ENCODE results near the gene BEX4. TPM values are rescaled to one million over a fixed set of nuclear protein-coding genes. Genes with fewer than 3 reads are reported as not detected.

Gene BEX4
- total and polyA plus RNA-seq, 10 of the 15 experiments (the other 5 are each of a cell fraction or from before 2014, with no cell fraction given): 0.76 to 3.3 (median 2.2) TPM

Other genes starting within 250 kb of the BEX4 start
Only the 7 nearest of the 8 such genes appear.
- gene BEX1, start 150.9 kb upstream of the BEX4 start, total RNA-seq (2014; rRNA removed): not detected in 2 replicates
- not detected in 2 replicates for gene BEX1, start 150.9 kb upstream of the BEX4 start, total RNA-seq (2014; rRNA removed; fragmentation: Illumina TruSeq; extraction: Trizol)
- not detected in 2 replicates for gene BEX1, start 150.9 kb upstream of the BEX4 start, total RNA-seq (2021)
- 3.8 and 4.8 TPM in 2 replicates for gene BEX1, start 150.9 kb upstream of the BEX4 start, polyA plus RNA-seq (2011; rRNA removed)
- gene BEX1, start 150.9 kb upstream of the BEX4 start, polyA plus RNA-seq (2014; fragmentation: Illumina TruSeq; extraction: Trizol): not detected in 2 replicates
- not detected for gene BEX1, start 150.9 kb upstream of the BEX4 start, polyA plus RNA-seq (2014; fragmentation: Nextera tagmentation; extraction: Ambion mirVana)
- gene BEX1, start 150.9 kb upstream of the BEX4 start, polyA plus RNA-seq (2014; rRNA removed): not detected in 2 replicates
- under 1 TPM in 1 of 2 experiments, not detected in 1; 0.19 TPM for gene BEX1, start 150.9 kb upstream of the BEX4 start, polyA plus RNA-seq (2016; fragmentation: Nextera tagmentation; extraction: Ambion mirVana)
- gene NXF3, start 122.0 kb upstream of the BEX4 start, total RNA-seq (2014; rRNA removed): not detected in 2 replicates
- gene NXF3, start 122.0 kb upstream of the BEX4 start, total RNA-seq (2014; rRNA removed; fragmentation: Illumina TruSeq; extraction: Trizol): not detected in 2 replicates
- gene NXF3, start 122.0 kb upstream of the BEX4 start, total RNA-seq (2021): not detected in 2 replicates
- gene NXF3, start 122.0 kb upstream of the BEX4 start, polyA plus RNA-seq (2011; rRNA removed): 7.5 and 8.0 TPM in 2 replicates
- gene NXF3, start 122.0 kb upstream of the BEX4 start, polyA plus RNA-seq (2014; fragmentation: Illumina TruSeq; extraction: Trizol): not detected in 2 replicates
- not detected for gene NXF3, start 122.0 kb upstream of the BEX4 start, polyA plus RNA-seq (2014; fragmentation: Nextera tagmentation; extraction: Ambion mirVana)
- not detected in 2 replicates for gene NXF3, start 122.0 kb upstream of the BEX4 start, polyA plus RNA-seq (2014; rRNA removed)
- under 1 TPM in 1 of 2 experiments, not detected in 1; 0.53 TPM for gene NXF3, start 122.0 kb upstream of the BEX4 start, polyA plus RNA-seq (2016; fragmentation: Nextera tagmentation; extraction: Ambion mirVana)
- gene TCEAL8, start 40.0 kb downstream of the BEX4 start, total RNA-seq (2014; rRNA removed): 33.7 and 52.5 TPM in 2 replicates
- gene TCEAL8, start 40.0 kb downstream of the BEX4 start, total RNA-seq (2014; rRNA removed; fragmentation: Illumina TruSeq; extraction: Trizol): 63.0 and 65.6 TPM in 2 replicates
- gene TCEAL8, start 40.0 kb downstream of the BEX4 start, total RNA-seq (2021): 27.6 and 28.4 TPM in 2 replicates
- 55.8 and 83.2 TPM in 2 replicates for gene TCEAL8, start 40.0 kb downstream of the BEX4 start, polyA plus RNA-seq (2011; rRNA removed)
- gene TCEAL8, start 40.0 kb downstream of the BEX4 start, polyA plus RNA-seq (2014; fragmentation: Illumina TruSeq; extraction: Trizol): 69.2 and 95.7 TPM in 2 replicates
- gene TCEAL8, start 40.0 kb downstream of the BEX4 start, polyA plus RNA-seq (2014; fragmentation: Nextera tagmentation; extraction: Ambion mirVana): 100 to 1,000 TPM in 1 of 2 experiments, 10 to 100 TPM in 1; 86.8 to 123 TPM
- 32.9 and 45.9 TPM in 2 replicates for gene TCEAL8, start 40.0 kb downstream of the BEX4 start, polyA plus RNA-seq (2014; rRNA removed)
- 10 to 100 TPM; 57.7 to 59.6 TPM for gene TCEAL8, start 40.0 kb downstream of the BEX4 start, polyA plus RNA-seq (2016; fragmentation: Nextera tagmentation; extraction: Ambion mirVana)
- gene TCEAL5, start 61.6 kb downstream of the BEX4 start, total RNA-seq (2014; rRNA removed): not detected in 2 replicates
- gene TCEAL5, start 61.6 kb downstream of the BEX4 start, total RNA-seq (2014; rRNA removed; fragmentation: Illumina TruSeq; extraction: Trizol): not detected in 2 replicates
- gene TCEAL5, start 61.6 kb downstream of the BEX4 start, total RNA-seq (2021): not detected in 2 replicates
- gene TCEAL5, start 61.6 kb downstream of the BEX4 start, polyA plus RNA-seq (2011; rRNA removed): not detected in 2 replicates
- gene TCEAL5, start 61.6 kb downstream of the BEX4 start, polyA plus RNA-seq (2014; fragmentation: Illumina TruSeq; extraction: Trizol): not detected in 2 replicates
- not detected for gene TCEAL5, start 61.6 kb downstream of the BEX4 start, polyA plus RNA-seq (2014; fragmentation: Nextera tagmentation; extraction: Ambion mirVana)
- gene TCEAL5, start 61.6 kb downstream of the BEX4 start, polyA plus RNA-seq (2014; rRNA removed): not detected in 2 replicates
- not detected for gene TCEAL5, start 61.6 kb downstream of the BEX4 start, polyA plus RNA-seq (2016; fragmentation: Nextera tagmentation; extraction: Ambion mirVana)
- gene BEX2, start 95.9 kb downstream of the BEX4 start, total RNA-seq (2014; rRNA removed): 0.27 and 0.79 TPM in 2 replicates
- 0.72 and 1.2 TPM in 2 replicates for gene BEX2, start 95.9 kb downstream of the BEX4 start, total RNA-seq (2014; rRNA removed; fragmentation: Illumina TruSeq; extraction: Trizol)
- gene BEX2, start 95.9 kb downstream of the BEX4 start, total RNA-seq (2021): 0.56 and 0.80 TPM in 2 replicates
- 2.8 and 3.4 TPM in 2 replicates for gene BEX2, start 95.9 kb downstream of the BEX4 start, polyA plus RNA-seq (2011; rRNA removed)
- 0.91 and 2.7 TPM in 2 replicates for gene BEX2, start 95.9 kb downstream of the BEX4 start, polyA plus RNA-seq (2014; fragmentation: Illumina TruSeq; extraction: Trizol)
- gene BEX2, start 95.9 kb downstream of the BEX4 start, polyA plus RNA-seq (2014; fragmentation: Nextera tagmentation; extraction: Ambion mirVana): 1 to 10 TPM in 1 of 2 experiments, under 1 TPM in 1; 0.52 to 1.3 TPM
- gene BEX2, start 95.9 kb downstream of the BEX4 start, polyA plus RNA-seq (2014; rRNA removed): 0.72 and 1.0 TPM in 2 replicates
- gene BEX2, start 95.9 kb downstream of the BEX4 start, polyA plus RNA-seq (2016; fragmentation: Nextera tagmentation; extraction: Ambion mirVana): under 1 TPM; 0.33 to 0.95 TPM
- gene TCEAL7, start 115.1 kb downstream of the BEX4 start, total RNA-seq (2014; rRNA removed): not detected in 2 replicates
- gene TCEAL7, start 115.1 kb downstream of the BEX4 start, total RNA-seq (2014; rRNA removed; fragmentation: Illumina TruSeq; extraction: Trizol): not detected in 2 replicates
- gene TCEAL7, start 115.1 kb downstream of the BEX4 start, total RNA-seq (2021): not detected in 2 replicates
- gene TCEAL7, start 115.1 kb downstream of the BEX4 start, polyA plus RNA-seq (2011; rRNA removed): not detected in 2 replicates
- gene TCEAL7, start 115.1 kb downstream of the BEX4 start, polyA plus RNA-seq (2014; fragmentation: Illumina TruSeq; extraction: Trizol): not detected in 2 replicates
- not detected for gene TCEAL7, start 115.1 kb downstream of the BEX4 start, polyA plus RNA-seq (2014; fragmentation: Nextera tagmentation; extraction: Ambion mirVana)
- not detected in 2 replicates for gene TCEAL7, start 115.1 kb downstream of the BEX4 start, polyA plus RNA-seq (2014; rRNA removed)
- gene TCEAL7, start 115.1 kb downstream of the BEX4 start, polyA plus RNA-seq (2016; fragmentation: Nextera tagmentation; extraction: Ambion mirVana): not detected
- gene TCEAL9, start 141.4 kb downstream of the BEX4 start, total RNA-seq (2014; rRNA removed): 0.38 and 0.73 TPM in 2 replicates
- gene TCEAL9, start 141.4 kb downstream of the BEX4 start, total RNA-seq (2014; rRNA removed; fragmentation: Illumina TruSeq; extraction: Trizol): 0.54 and 2.3 TPM in 2 replicates
- 0.67 and 0.69 TPM in 2 replicates for gene TCEAL9, start 141.4 kb downstream of the BEX4 start, total RNA-seq (2021)
- 0.39 and 0.42 TPM in 2 replicates for gene TCEAL9, start 141.4 kb downstream of the BEX4 start, polyA plus RNA-seq (2011; rRNA removed)
- 1.3 and 1.6 TPM in 2 replicates for gene TCEAL9, start 141.4 kb downstream of the BEX4 start, polyA plus RNA-seq (2014; fragmentation: Illumina TruSeq; extraction: Trizol)
- 1 to 10 TPM; 1.7 to 2.5 TPM for gene TCEAL9, start 141.4 kb downstream of the BEX4 start, polyA plus RNA-seq (2014; fragmentation: Nextera tagmentation; extraction: Ambion mirVana)
- 0.33 and 0.64 TPM in 2 replicates for gene TCEAL9, start 141.4 kb downstream of the BEX4 start, polyA plus RNA-seq (2014; rRNA removed)
- gene TCEAL9, start 141.4 kb downstream of the BEX4 start, polyA plus RNA-seq (2016; fragmentation: Nextera tagmentation; extraction: Ambion mirVana): 1 to 10 TPM; 1.1 to 1.3 TPM

Data from GM12878 (cell line).